Lung (tissue), 12 donors: ENCODE measurements around the gene GPR34. TPM values are rescaled to one million over a fixed set of nuclear protein-coding genes. Genes with fewer than 3 reads are reported as not detected.

Source experiments
- ATAC-seq: fragments of 200-7000 bp; cut with Tn5 transposase; one replicate; pipeline ENCODE4 v1.9.1; 2020; ENCODE audit warnings: moderate number of reproducible peaks; ENCODE audit not compliant: insufficient read depth, low FRiP score
- DNase-seq, 3 donors: peaks; one replicate each; pipeline ENCODE4 v3.0.0-alpha.2; 2013 to 2017
- H3K27ac ChIP-seq, 2 donors: one replicate each; pipeline ENCODE4 v1.5.1; 2013; ENCODE audit warnings: mild to moderate bottlenecking in 2 of 2, moderate library complexity in 2 of 2, control low read depth in 1 of 2, inconsistent platforms in 1 of 2, low read depth in 1 of 2, low read length in 1 of 2
- H3K27me3 ChIP-seq, 3 donors: one replicate each; pipeline ENCODE4 v1.5.1; 2013; ENCODE audit warnings: low read length in 2 of 3; ENCODE audit not compliant: control insufficient read depth in 3 of 3, insufficient read depth in 3 of 3
- H3K36me3 ChIP-seq, 4 donors: one replicate each; pipeline ENCODE4 v1.5.1; 2013; ENCODE audit warnings: low read length in 4 of 4, mild to moderate bottlenecking in 1 of 4, moderate library complexity in 1 of 4; ENCODE audit not compliant: control insufficient read depth in 4 of 4, insufficient read depth in 4 of 4
- H3K4me1 ChIP-seq, 5 donors: one replicate each; pipeline ENCODE4 v1.5.1; 2013; ENCODE audit warnings: low read length in 5 of 5, mild to moderate bottlenecking in 2 of 5, moderate library complexity in 1 of 5; ENCODE audit not compliant: control insufficient read depth in 5 of 5, insufficient read depth in 5 of 5
- H3K4me3 ChIP-seq: one replicate; pipeline ENCODE4 v1.5.1; 2013; ENCODE audit warnings: mild to moderate bottlenecking, control low read depth, moderate library complexity
- H3K9ac ChIP-seq, 2 donors: one replicate each; pipeline ENCODE4 v1.5.1; 2013; ENCODE audit warnings: low read length in 2 of 2, control low read depth in 1 of 2; ENCODE audit not compliant: insufficient read depth in 1 of 2
- H3K9me3 ChIP-seq, 4 donors: one replicate each; pipeline ENCODE4 v1.5.1; 2013; ENCODE audit warnings: low read length in 3 of 4, mild to moderate bottlenecking in 1 of 4, moderate library complexity in 1 of 4; ENCODE audit not compliant: control insufficient read depth in 4 of 4, insufficient read depth in 3 of 4
- WGBS, 2 donors: extraction: QIAGEN DNeasy Blood & Tissue Kit; methylation state at CpG; one replicate each; pipeline ENCODE4 v1.1.7; 2013; 5-methylcytosine and 5-hydroxymethylcytosine counted together
- polyA plus RNA-seq, 2 donors: library from polyadenylated mRNA; stranded (reverse); fragments of 200-250 nt; gene quantifications; one replicate each; pipeline ENCODE4 v1.2.1, GENCODE V29; 2013
- total RNA-seq, 2 donors: library from RNA; depleted of rRNA in 1 of 2; stranded (reverse); fragments of >200 nt in 1 of 2; gene quantifications; one replicate each; pipeline ENCODE4 v1.2.1, GENCODE V29; 2014 to 2021
- TF ChIP-seq, protein P1 (sequence below): IDR thresholded peaks from 2 replicates; pipeline ENCODE4 v1.5.1; 2012; ENCODE audit warnings: mild to moderate bottlenecking; ENCODE audit errors: control extremely low read depth, extremely low read depth
- donor health status: control.
- donor health status: control.
- donor health status: Bipolar disorder and iron deficiency.
- donor health status: healthy.
- donor health status: DM: yes; HTN: yes; CAD: no.

GPR34 gene
- total and polyA plus RNA-seq, 4 donors, result 4.3 to 9.8 (median 5.3) TPM

DNA sequence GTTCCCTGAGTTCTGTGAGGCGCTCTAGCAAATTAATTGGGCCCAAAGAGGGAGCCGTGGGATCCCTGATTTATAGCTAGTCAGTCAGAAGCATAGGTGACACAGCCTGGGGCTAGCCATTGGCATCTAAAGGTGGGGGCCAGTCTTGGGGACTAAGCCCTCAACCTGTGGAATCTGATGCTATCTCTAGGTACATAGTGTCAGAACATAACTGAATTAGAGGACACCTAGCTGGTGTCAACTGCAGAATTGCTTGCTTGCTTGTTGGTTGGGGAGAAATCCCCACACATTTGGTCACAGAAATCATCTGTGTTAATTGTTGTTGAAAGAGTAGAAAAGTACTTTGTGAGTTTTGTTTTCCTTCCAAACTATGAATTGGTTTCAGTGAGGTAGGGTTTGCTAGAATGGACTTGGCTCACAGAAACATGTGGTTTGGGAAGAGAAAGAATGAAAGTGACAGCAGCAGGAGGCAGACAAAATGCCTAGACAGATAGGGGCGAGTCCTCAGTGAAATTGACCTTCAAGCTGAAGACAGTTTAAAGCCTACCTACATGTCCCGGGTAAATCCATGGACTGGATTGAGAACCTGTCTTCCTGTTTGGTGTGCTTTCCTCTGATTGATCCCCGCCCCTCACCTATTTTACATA is 22.4 kb downstream of the GPR34 start:
- Histone ChIP-seq H3K9ac (no peak overlapping the region), H3K27ac (no peak overlapping the region), H3K4me3 (no peak overlapping the region), H3K36me3 (no peaks in the 10 kb centered on the region), H3K27me3 (peaks cover 0 to 35% (median 4%) of the 10 kb centered on the region in 3 donors), H3K4me1 (no peaks in the 10 kb centered on the region), H3K9me3 (peaks cover 0 to 5% (median 0%) of the 10 kb centered on the region in 4 donors)
- TF ChIP-seq, protein P1, sequence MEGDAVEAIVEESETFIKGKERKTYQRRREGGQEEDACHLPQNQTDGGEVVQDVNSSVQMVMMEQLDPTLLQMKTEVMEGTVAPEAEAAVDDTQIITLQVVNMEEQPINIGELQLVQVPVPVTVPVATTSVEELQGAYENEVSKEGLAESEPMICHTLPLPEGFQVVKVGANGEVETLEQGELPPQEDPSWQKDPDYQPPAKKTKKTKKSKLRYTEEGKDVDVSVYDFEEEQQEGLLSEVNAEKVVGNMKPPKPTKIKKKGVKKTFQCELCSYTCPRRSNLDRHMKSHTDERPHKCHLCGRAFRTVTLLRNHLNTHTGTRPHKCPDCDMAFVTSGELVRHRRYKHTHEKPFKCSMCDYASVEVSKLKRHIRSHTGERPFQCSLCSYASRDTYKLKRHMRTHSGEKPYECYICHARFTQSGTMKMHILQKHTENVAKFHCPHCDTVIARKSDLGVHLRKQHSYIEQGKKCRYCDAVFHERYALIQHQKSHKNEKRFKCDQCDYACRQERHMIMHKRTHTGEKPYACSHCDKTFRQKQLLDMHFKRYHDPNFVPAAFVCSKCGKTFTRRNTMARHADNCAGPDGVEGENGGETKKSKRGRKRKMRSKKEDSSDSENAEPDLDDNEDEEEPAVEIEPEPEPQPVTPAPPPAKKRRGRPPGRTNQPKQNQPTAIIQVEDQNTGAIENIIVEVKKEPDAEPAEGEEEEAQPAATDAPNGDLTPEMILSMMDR, result no peak
- ATAC-seq (no peak), DNase-seq (no peak)
- WGBS, 2 donors, result 83 to 99% methylated on average over 5 of the region's 5 CpGs

- Histone ChIP-seq H3K9me3 (peaks cover 0 to 12% (median 1%) of the 10 kb centered on the region in 4 donors), H3K4me3 (no peak overlapping the region), H3K27me3 (peaks cover 0 to 18% (median 4%) of the 10 kb centered on the region in 3 donors), H3K36me3 (peaks cover 0 to 16% (median 0%) of the 10 kb centered on the region in 4 donors), H3K27ac (no peak overlapping the region), H3K9ac (no peak overlapping the region), H3K4me1 (no peaks in the 10 kb centered on the region)
- DNase-seq (no peak), ATAC-seq (no peak)
- 83 to 91% methylated on average over 5 of the region's 5 CpGs for WGBS, 2 donors
- TF ChIP-seq, protein P1, result no peak
Measured at GRCh38 chrX:41716222-41716621, 27.4 kb downstream of the GPR34 start.

DNA sequence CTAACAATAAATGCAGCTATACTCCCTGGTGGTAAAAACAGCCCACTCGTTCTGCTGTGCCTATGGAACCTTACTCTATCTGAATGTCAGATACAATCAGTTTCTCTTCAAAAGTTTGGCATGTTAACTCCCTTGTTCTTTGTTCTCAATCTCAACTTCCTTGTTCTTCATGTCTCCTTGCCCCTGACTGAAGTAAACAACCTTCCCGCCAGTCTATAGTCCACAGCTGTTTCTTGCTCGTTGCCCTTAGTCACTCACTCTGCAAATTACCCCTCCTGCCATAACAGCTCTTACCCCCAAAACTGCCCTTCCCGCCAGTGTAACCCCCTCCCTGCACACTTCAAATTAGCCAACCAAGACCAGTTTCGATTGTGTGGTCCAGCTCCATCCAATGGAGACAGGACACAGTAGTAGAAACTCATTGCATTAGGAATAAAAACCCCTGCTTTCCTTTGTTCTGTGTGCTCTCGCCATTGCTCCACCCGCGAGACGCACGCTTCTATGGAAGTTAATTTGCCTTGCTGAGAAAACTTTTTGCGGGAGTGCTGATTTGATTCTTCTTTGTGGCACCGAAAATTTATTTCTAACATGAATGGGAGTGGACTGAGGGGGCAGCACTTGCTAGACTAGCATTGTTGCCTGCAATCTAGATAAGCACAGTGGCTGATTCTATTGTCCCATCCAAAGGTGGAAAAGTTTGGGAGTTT is 28.1 kb downstream of the GPR34 start:
- Histone ChIP-seq H3K9ac (no peak overlapping the region), H3K27me3 (peaks cover 0 to 11% (median 5%) of the 10 kb centered on the region in 3 donors), H3K4me3 (no peak overlapping the region), H3K36me3 (peaks cover 0 to 16% (median 0%) of the 10 kb centered on the region in 4 donors), H3K27ac (no peak overlapping the region), H3K9me3 (peaks cover 0 to 10% (median 1%) of the 10 kb centered on the region in 4 donors), H3K4me1 (no peaks in the 10 kb centered on the region)
- 85 to 88% methylated on average over 12 of the region's 12 CpGs for WGBS, 2 donors
- no peak for ATAC-seq
- no peak for DNase-seq
- TF ChIP-seq, protein P1, result no peak
